HG02571 (cell line): ENCODE measurements around the gene PRKN.

Experiments
- ATAC-seq: cut with Tn5 transposase; IDR thresholded peaks from one replicate; pipeline ENCODE4 v1.9.1; 2021; ENCODE audit warnings: mild to moderate bottlenecking, moderate library complexity; ENCODE audit not compliant: unreplicated experiment

The PRKN gene

GRCh38 chr6:162727322-162728182, at the start of gene PRKN, which contains the start of gene PACRG:
PRKN (minus strand) TSS chr6:162727766.
PACRG (plus strand) TSS chr6:162727974.
- ATAC-seq = peak; percentile 96

DNA sequence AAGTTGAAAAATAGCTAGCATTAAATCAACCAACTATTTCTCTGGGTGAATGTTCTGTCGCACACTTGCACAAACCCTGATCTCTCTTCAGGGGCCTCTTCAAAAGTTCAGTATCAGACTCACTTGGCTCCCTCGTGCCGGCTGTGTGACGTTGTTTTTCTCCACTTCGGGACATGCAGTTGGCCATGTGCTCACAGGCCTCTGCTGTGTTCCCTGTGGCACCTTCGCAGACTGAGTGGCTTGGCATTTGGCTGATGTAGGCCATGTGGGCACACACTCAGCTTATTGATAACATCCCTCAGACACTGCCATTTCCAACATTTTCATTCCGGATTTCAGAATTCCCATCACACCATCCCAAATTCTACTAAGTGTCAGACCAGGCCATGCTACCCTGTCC, 49.5 kb upstream of the PRKN start:
- ATAC-seq = no peak

GRCh38 chr6:162773996-162774395, 46.4 kb upstream of the PRKN start:
- no peak for ATAC-seq

- ATAC-seq = no peak
Measured at GRCh38 chr6:162772466-162772865, 44.9 kb upstream of the PRKN start.

- no peak for ATAC-seq
Measured at GRCh38 chr6:162770955-162771354, 43.4 kb upstream of the PRKN start.

DNA sequence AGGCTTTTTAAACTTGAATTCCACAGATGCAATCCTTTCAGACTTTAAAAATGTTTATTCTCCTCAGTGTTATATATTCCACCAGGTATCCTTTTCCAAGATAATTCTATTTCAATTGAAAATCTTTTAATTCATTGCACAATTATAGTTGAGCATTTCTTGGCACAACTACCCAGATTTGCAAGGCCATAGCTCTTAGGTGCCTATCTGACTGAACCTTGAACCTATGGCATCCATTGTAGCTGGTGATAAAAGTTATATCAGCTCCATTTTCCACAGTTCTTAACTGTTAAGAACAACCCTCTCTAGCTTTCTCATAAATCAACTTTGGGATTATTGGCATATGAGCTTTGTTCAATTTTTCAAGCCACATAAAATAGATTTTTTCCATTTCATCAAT, 42.6 kb upstream of the PRKN start:
- no peak for ATAC-seq

DNA sequence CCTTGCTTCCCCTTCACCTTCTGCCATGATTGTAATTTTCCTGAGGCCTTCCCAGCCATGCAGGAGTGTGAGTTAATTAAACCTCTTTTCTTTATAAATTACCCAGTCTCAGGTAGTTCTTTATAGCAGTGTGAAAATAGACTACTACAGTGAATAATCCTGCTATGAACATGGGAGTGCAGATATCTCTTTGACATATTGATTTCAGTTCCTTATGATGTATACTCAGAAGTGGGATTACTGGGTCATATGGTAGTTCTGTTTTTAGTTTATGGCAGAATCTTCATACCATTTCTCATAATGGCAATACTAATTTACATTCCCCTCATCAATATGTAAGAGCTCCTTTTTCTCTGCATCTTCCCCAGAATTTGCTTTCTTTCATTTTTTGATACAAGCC, 26.2 kb upstream of the PRKN start:
- ATAC-seq = no peak

- ATAC-seq = no peak
Measured at GRCh38 chr6:162751211-162751859, 23.8 kb upstream of the PRKN start.

DNA sequence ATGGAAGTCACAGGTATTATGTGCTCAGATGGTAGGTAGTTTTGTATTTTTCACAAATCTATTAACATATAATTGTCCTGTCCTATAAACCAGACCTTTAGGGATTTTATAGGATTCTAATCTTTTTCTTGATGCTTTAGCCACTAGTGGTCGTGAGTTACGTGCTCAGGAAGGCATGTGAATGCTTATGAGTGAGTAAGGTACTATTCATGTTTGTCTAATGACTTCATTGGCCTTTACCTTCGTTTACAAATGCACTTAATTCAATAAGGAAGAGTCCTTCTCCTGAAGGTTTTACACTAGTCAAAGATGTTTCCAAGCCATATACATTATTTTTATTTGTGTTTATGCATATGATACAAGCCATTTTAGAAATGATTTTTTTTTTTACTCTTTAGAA, 23.2 kb upstream of the PRKN start:
- ATAC-seq = no peak

GRCh38 chr6:162736961-162737360, 9.4 kb upstream of the PRKN start:
- ATAC-seq = no peak

GRCh38 chr6:162733489-162733888, 5.9 kb upstream of the PRKN start:
- no peak for ATAC-seq

DNA sequence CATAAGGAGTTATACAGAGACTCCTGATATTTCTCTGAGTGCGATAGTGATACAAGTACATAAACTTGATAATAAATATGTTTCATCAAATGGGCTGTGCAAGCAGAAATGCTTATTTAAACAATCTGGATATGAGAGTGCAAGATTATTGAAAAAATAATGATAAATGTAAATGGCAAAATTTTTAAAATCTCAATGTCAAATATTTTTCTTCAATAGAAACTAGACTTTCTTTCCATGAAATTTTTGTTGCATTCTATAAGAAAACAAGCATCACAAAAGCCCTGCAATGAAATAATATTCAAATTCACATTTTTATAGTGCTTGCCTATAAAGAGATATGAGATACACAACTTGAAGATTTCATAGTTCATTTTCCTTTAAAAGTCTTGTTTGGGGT, 2.9 kb upstream of the PRKN start:
- no peak for ATAC-seq

DNA sequence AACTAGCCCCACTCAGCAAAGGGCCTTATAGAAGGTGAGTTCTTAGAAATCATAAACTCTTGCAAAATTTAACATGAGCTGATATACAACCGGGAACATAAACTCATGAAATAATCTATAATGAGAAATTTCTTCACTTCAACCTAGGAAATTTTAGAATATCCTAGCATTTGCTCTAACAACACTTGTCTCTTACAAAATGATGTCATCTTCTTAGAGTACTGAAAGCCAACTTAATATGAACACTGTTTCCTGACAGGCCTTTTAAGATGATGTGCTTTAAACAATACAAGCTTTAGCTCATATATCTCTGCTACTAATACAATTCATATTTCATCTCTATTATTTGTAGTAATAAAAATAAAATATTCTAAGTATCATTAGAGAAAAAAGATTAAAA, 1.1 kb upstream of the PRKN start:
- no peak for ATAC-seq

DNA sequence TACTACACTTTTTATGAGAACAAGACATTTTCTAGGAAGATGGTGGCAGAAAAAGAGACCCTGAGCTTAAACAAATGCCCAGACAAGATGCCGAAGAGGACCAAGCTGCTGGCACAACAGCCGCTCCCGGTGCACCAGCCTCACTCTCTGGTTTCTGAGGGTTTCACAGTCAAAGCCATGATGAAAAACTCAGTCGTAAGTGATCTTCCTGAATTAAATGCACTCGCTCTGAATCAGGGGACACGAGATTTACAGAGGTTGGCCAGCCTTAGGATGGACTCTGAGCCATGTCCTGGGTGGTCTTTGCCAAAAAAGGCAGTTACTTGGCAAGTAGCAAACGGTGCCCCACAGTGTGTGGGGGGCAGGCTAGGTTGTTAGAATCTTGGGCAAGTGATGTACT, 631 bp upstream of the PRKN start:
- ATAC-seq = no peak

- peak; percentile 9 for ATAC-seq
Measured at GRCh38 chr6:162726947-162727321, 632 bp downstream of the PRKN start.

GRCh38 chr6:162722633-162723032, 4.9 kb downstream of the PRKN start:
- ATAC-seq = no peak

DNA sequence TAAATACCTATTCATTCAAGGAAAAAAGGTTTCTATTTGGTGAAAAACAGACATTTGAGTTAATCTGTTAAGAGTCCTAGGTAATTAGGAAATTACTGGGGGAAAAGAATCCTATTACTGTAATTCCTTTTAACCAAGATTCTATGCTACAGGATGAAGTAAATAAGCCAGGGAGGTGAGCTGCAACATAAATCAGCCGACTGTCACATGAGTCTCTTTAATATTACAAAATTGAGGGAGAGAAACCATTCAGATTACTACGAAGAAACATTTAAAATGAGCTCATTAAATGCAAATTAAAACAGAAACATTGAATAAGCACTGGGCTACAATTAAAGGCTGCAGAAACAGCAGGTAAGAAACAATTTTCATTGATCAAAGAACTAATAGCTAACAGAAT, 5.3 kb downstream of the PRKN start:
- ATAC-seq = no peak

DNA sequence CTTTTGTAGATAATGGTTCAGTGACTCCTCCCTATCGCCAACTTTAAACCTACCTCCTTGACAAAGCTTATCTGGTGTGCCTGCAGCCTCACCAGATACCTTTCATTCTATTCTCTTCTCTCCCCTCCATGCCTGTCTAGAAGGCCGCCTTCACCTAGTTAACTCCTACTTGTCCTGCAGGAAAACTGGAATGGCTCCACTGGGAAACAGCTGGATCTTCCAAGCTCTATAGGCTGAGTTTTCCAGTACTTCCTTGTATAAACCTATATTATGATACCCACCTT, 6.2 kb downstream of the PRKN start:
- ATAC-seq = no peak

- ATAC-seq = no peak
Measured at GRCh38 chr6:162719528-162719927, 8.0 kb downstream of the PRKN start.

- no peak for ATAC-seq
Measured at GRCh38 chr6:162715601-162716000, 12.0 kb downstream of the PRKN start.

DNA sequence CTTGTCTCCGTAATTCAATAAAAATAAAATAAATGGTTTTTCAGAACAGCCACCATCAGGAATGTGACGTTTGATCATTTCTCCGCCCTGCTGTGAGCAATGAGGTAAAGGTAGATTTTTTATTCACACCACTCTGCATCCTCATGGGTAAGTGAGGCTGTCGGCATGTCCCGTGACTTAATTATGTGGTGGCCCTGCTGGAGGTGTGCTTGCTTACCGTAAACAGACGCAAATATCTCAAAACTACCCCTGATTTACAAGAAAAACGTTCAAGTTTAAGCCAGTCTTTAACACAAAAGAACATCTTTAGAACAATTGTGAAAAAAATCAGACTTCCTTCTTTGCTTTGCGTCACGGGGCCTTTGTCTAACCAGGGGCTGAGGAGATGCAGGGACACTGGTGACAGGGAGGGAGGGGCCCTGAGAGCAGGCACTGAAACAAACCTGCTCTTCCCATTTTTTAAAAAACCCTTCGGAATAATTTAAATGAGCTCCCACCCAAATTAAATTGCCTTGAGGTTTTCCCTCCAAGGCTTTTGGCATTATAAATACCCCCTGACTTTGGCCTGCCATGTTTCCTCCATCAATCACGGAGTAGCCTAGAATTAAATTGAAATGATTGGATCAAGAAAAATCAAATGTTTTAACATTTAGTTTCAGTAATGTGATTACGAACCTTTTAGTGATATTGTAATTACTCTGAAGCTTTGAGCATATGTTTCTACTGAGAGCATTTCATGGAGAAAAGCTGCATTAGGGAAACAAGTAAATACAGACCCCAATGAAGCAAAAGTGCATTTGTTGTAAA, 13.4 kb downstream of the PRKN start:
- no peak for ATAC-seq

GRCh38 chr6:162712694-162713093, 14.9 kb downstream of the PRKN start:
- ATAC-seq = no peak
